CD4-positive, alpha-beta T cell treated with Interleukin-15 for 4 hours (primary cell): ENCODE measurements around the gene GUCY2D.
"Not testable (repeated sequence)": the region's sequence is repeated elsewhere in the genome, so short reads cannot be mapped to it uniquely, and the experiment has no call there.

Experiments
- DNase-seq: peaks from one replicate; pipeline ENCODE4 v3.0.0-alpha.2; 2020; ENCODE audit warnings: low spot score

The GUCY2D gene

DNA sequence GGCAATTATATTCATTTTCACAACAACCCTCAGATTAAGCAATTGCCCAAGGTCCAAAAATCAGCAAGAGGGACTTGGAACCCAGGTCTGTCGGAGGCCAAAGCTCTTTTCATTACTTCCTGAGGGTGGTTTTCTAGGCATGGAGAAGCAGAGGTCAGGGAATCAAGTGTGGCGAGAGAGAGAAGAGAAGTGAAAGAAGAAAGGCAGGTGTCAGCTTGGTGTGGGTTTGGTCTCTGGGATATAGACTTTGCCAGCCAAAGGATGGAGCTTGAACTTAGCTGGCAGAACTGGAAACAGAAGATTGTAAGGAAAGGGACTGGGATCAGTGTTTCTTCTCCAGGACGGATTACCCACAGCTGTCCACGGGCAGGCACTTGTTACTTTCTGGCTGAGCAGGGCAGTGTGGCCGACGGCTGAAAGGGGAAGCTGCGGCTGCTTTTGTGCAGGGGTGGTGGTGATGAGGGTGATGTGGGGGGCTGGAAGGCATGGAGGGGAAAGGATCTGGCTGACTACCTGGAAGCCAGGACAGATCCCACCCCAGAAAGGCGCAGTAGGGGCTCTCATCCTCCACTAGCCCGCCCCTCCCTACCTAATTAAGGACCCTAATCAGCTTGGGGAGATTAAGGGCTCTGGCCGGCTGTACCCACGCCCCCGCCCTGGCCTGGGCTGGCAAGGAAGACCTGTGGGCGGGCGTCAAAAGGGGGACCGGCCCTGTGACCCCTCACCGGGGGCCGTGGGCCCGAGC is at the start of gene GUCY2D:
Gene GUCY2D (plus strand): TSS at position 640 of the 745 bp plus-strand sequence. CDS start 433 bp downstream, outside the sequence.
- DNase-seq = no peak

DNA sequence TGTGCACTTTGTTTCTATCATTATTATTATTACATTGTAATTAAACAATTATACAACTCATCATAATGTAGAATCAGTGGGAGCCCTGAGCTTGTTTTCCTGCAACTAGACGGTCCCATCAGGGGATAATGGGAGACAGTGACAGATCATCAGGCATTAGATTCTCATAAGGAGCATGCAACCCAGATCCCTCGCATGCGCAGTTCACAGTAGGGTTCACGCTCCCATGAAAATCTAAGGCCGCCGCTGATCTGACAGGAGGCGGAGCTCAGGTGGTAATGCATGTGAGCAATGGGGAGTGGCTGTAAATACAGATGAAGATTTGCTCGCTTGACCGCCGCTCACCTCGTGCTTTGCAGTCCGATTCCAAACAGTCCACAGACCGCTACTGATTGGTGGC is 49.1 kb upstream of the GUCY2D start:
- not testable (repeated sequence) for DNase-seq

DNA sequence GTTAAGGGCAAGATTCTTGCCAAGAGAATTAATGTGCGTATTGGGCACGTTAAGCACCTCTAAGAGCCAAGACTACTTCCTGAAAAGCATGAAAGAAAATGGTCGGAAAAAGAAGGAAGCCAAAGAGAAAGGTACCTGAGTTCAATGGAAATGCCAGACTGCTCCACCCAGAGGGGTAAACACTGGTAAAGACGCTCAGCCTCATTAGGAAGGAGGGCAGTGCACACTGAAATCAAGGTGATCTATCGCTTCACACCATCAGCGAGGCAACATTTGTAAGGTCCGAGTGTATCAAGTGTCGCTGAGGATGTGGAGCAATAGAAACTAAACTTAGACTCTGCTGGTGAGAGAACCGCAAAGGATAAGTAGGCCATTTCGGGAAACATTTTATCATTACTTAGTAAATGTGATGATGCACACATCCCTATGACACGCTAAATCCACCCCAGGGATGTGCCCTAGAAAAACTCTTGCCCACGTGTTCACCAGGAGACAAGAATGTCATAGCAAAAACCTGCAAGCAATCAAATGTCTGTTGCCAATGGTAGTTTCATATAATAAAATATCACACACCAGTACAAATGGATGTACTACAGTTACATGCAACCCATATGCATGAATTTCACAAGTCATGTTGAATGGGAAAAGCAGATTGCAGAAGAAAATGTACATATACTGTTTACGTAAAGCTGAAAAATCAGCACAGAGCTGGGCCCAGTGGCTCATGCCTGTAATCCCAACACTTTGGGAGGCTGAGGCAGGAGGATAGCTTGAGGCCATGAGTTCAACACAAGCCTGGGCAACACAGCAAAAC is 46.8 kb upstream of the GUCY2D start:
- no peak for DNase-seq

DNA sequence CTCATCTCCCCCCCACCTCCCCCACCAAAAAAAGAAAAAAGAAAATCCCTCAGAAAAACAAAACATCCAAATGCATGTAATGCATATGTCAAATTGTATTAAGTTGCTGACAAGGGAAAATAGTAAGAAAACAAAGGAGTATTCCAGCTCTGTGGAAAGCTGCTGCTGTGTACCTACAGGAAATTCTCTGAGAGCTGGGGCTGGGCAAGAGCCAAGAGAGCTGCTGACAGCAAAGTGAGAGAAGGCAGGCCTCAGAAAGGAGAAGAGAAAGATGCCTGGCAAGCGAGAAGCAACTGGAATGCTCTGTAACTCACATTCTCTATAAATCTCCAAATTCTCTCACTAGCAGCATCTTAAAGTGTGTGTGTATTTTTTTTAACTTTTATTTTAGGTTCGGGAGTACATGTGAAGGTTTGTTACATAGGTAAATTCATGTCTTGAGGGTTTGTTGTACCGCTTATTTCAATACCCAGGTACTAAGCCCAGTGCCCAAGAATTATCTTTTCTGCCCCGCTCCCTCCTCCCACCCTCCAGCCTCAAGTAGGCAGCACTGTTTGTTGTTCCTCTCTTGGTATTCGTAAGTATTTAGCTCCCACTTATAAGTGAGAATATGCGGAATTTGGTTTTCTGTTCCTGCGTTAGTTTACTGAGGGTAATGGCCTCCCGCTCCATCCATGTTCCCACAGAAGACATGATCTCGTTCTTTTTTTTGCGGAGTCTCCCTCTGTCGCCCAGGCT is 46.0 kb upstream of the GUCY2D start:
- DNase-seq = no peak

DNA sequence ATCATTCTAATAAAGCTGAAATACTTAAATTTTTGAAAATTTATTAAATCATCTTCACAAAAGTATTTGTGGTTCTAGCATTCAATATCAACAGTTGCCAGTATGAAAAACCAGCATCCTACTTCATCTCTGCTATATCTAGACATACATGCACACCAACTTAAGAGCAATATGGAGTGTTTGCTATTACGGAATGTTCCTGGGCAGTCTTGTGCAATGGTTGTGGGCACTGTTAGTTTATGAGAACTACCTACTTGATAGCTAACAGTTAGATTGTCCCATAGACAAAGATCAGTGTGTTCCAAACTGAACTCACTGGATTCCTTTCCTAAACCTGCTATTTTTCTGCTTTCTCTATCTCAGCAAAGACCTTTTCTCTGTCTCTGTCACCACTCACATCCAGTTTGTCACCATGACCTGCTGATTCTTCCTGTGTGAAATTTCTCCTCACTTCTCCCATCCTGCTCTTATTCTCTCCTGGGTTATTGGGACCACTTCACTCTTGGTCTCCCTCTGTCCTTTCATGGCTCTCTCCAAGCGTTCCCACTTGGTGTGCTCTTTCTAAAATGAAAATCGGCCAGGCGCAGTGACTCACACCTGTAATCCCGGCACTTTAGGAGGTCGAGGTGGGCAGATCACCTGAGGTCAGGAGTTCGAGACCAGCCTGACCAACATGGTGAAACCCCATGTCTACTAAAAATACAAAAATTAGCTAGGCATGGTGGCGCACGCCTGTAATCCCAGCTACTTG is 42.7 kb upstream of the GUCY2D start:
- no peak for DNase-seq

DNA sequence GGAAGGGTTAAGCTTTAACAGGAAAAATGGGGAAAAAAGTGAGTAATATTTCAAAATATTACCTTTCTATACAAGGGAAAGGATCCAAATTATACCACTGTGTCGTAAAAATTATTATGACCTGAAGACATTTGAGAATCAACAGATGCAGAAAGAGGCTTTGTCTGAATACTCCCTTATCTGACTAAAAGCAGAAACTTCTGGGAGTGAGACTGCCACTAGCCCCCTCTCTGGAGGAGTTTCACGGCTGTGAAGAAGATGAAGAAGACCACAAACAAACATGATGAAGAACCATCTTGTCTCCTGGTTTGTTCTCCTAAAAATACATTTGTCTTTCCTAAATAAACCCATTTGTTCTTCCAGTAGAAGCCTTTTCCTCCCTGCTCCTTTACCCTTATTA is 41.0 kb upstream of the GUCY2D start:
- DNase-seq = no peak

DNA sequence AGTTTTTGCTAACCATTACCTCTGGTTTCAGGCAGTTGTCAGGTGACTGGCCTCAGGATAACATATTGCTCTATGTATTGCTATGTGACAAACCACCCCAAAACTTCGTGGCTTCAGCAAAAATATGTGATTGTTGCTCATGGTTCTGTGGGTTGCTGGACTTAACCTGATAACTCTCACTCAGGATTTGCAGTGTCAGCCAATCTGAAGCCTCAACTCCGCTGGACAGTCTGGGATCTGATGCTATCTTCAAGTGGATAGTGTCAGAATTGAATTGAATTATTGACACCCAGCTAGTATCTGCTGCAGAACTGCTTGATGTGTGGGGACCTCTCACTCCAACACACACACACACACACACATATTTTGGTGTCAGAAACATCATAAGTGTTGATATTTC is 34.7 kb upstream of the GUCY2D start:
- DNase-seq = no peak

DNA sequence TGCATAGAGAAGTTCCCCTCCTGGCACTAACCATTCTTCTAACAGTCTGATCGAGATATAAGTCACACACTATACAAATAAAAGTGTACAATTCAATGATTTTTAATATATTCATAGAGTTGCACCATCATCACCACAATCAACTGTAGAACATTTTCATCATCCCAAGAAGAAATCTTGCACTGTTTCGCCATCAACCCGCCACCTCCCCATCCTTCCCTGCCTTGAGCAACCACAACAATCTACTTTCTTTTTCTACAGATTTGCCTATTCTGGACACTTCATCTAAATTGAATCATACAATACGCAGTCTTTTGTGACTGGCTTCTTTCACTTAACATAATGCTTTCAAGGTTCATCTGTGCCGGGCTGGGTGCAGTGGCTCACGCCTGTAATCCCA is 33.0 kb upstream of the GUCY2D start:
- DNase-seq = no peak

DNA sequence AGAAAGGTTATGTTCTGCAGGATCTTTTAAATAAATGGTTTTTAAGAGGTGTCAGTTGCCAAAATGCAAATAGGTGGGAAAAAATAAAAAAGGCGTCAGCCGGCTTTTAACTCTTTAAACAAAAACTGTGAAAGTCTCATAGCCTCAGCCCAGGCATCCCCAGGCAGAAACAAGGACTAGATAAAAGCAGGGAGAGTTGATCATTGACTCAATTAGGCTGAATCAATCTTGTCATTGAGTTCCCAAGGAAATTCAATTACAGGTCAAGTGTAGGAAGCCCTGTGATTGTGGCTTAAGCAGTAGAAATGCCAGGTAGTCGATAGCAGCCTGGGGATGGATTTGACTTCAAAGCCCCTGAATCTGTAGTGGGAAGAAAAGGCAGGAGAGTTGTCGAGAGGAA is 30.8 kb upstream of the GUCY2D start:
- no peak for DNase-seq

DNA sequence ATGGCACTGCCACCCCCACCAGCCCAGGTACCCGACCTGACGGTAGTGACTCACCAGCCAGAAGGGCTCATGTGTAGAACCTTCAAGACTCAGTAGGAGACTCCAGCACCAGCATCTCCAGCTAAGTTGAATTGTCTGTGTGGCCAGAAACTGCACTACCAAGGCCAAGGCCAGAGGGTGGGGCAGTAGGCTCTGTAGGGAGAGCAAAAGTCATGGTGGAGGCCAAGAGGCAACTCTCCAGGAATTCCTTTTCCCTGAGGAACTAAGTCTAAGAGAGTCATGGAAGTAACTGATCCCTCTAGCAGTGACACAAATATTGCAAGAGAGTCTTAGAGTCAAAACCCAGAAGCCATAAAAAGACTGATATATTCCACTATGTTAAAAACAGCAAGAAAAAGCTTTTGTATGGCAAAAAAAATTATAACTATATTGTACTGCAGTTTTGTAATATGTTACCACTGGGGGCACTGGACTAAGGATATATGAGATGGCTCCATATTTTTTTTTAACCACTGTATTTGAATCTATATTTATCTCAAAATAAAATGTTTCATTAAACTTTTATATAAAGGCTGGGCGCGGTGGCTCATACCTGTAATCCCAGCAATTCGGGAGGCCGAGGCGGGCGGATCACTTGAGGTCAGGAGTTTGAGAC is 30.2 kb upstream of the GUCY2D start:
- DNase-seq = no peak

DNA sequence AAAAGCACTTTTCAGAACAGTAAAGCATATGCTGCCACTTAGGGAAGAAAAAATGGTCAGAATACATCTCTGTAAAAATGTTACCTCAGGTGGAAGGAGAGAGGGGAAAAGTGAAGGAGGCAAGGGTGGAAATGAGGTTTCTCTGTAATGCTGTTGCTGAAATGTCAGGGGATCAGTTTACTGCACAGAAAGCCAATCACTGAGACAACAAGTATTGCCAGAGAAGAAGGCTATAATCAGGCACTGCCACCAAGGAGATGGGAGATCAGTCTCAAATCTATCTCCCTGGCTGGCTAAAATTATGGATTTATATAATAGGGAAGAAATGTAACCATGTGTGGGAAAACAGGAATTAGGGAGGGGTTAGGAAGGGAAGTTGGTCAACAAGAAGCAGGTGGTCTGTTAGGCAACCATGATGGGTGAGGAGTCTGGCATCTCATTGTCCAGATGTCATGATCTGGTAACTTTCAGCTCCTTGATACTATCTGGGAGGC is 27.7 kb upstream of the GUCY2D start:
- DNase-seq = no peak

DNA sequence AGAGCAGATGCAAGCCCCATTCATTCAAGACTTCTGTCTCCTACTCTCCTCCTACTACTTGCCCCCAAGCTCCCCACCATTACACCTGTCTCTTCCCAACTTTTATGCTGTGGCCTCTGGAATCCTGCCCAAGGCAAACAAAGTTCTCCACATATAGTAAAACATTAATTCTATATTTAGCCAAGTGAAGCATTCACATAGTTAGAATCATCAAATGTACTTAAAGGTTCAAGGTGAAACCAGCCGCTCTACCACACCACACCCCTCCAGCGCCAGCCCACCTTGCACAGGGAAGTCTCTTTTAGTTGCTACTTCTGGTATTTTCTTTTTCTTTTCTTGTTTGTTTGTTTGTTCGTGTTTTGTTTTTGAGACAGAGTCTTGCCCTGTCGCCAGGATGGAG is 25.4 kb upstream of the GUCY2D start:
- no peak for DNase-seq

DNA sequence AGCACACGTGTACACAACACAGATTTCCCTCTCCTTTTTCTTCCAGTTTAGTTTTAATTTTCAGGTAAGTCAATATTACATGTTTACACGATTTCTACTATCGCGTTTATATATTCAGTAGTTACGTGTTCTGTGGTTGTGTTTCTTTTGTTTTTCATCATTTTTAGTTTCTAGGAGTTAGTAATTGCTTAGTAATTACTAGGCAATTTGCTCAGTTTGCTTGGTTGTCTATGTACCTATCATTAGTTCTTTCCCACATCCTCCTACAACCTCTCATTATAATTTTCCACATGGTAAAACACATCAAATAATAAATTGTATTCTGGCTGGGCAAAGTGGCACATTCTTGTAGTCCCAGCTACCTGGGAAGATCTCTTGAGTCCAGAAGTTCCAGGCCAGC is 24.6 kb upstream of the GUCY2D start:
- no peak for DNase-seq

DNA sequence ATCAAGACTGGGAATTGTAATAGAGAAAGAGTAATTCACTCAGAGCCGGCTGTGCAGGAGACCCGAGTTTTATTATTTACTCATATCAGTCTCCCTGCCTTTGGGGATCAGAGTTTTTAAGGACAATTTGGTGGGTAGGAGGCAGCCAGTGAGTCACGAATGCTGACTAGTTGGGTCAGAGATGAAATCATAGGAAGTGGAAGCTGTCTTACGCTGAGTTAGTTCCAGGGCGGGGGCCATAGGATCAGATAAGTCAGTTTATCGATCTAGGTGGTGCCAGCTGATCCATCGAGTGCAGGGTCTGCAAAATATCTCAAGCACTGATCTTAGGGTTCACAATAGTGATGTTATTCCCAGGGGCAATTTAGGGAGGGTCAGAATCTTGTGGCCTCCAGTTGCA is 20.2 kb upstream of the GUCY2D start:
- DNase-seq = no peak

DNA sequence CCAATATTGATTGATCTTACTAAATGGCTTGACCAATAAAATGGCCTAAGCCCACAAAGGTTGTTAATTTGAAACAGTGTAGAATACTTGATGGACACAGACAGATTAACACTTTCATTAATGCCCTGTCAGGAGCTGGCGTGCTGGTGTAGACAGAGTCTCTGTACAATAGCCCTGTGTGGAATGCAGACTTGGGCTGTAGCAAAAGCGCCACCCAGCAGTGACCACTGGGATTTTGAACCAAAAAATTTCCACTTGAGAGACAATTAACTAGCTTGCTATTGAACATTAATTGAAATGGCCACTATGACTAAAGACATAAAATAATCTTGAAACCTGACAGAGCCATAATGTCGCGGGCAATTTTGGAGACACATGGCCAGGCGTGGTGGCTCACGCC is 19.7 kb upstream of the GUCY2D start:
- DNase-seq = no peak

DNA sequence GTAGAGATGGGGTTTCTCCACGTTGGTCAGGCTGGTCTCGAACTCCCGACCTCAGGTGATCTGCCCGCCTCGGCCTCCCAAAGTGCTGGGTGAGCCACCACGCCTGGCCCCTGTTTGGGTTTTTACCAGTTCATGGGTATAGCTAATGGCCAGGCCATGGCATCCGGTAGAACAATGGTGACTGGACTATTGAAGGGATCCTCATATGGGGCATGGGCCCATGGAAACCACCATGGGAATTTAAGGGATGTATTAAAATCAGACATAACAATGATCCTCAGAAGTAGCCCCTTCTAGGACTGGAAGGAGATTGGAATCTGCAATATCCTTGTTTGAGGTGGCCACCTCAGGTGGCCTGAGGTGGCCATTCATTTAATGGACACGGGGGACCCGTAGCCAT is 17.5 kb upstream of the GUCY2D start:
- no peak for DNase-seq

DNA sequence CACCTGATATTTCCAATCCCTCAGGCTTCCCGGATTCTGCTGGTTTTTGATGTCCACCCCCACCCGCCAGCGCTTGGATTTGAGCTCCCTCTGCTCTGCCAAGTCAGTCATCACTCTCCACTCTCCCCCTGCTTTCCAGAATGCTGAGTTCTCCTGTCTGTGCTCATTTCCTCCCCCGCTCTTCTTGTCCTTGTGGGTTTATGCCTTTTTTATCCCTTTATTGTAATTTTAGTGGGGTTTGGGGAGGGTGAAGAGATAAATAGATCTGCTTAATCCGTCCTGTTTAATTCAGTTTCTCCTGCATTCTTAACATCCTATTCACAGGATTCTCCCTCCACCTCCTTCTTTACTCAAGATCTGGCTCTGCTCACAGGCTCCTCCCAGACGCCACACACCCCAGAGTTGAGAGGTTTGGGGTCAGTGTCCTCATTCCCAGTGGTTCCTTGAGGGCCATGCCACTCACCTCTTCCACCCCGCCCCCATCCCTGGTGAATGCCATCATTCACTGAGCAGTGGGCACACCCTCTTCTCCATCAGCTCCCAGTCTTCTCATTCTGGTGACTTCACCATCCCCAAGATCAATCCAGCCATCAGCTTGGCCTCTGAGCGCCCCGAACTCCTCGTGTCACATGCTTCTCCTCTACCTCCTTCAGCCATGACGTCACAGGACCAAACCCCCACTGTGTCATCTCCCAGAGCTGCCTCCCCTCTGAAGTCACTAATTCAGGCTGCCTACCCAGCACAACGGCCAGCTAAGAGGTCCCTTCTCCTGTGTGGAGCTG is 15.1 kb upstream of the GUCY2D start:
- no peak for DNase-seq

DNA sequence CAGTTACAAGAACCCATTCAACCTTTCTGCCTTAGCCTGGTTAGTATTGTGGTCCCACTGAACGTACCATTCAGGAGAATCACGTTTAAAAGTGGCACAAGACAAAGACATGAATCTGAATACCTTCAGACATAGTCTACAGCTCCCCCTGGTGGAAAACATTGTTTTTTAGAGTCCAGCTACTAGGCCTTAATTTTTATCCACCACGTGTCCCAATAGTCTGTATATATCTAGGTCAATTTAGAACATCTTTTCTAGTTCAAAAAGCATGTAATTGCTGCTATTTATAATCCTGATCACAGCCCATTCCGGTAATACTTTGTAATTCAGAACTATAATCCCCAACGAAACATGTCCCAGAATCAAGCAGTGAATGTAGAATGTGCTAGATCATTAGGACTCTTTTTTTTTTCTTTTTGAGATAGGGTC is 13.7 kb upstream of the GUCY2D start:
- peak; percentile 90 for DNase-seq

DNA sequence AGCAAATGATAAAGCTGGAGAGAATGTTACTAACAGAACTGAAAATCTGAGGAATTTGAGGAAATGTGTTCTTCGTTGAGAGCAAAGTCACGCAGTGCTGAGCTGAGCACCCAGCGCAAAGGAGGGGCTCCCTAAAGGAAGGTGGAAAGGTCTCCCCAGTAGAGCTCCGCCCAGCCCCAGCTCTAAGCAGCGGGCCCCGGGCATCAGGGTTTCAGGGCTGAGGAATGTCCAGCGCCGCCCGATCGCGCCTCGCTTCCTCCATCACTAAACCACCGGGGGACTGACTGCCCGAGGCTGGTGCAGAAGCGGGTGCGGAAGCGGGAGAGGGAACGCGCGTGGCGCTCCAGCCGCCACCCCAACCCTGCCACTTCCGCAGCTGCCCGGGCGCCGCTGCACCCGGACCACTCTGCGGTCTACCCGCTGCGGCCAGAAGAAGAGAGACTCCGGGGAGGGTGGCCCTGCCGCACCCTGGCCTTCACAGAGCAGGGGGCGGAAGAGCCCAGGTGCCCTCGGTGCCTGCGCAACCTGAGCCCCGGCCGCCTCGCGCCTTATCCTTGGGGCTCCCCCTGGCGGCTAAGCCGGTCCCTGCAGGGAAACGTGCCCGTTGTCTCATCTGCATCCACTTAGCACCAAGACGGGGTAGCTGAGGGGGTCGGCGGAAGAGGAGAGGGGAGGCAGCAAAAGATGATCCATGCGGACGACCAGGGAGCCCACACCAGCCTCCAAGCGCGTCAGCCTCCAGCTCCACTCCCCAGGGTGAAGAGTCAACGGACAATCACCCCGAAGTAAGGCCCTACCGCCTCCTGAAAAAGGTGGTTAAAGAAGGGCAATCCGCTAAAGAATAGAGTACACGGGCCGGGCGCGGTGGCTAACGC is 12.4 kb upstream of the GUCY2D start:
- peak; percentile 94 for DNase-seq

DNA sequence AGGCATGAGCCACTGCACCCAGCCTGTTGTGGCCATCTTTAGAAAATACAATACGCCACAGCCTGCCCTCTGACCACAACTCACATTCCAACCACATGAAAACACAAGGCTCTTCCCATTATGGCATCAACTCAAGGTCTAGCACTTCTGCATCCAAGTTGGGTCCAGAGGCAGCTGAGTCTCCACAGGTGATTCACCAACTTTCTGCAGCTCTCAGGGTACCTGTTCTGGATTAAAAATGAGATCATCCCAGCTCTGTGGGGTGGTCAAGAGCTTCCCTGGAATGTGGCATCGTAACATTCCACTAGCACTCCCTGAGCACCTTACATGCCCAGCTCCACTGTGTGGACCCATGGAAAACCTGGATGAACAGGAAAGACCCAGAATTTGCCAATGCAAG is 9.9 kb upstream of the GUCY2D start:
- no peak for DNase-seq
